Measurements from ENCODE around the gene DDOST. TPM values are rescaled to one million over a fixed set of nuclear protein-coding genes. Genes with fewer than 3 reads are reported as not detected.

Gene DDOST
- total RNA-seq, 3 donors from 2014 or later: 103 to 263 (median 159) TPM

DNA sequence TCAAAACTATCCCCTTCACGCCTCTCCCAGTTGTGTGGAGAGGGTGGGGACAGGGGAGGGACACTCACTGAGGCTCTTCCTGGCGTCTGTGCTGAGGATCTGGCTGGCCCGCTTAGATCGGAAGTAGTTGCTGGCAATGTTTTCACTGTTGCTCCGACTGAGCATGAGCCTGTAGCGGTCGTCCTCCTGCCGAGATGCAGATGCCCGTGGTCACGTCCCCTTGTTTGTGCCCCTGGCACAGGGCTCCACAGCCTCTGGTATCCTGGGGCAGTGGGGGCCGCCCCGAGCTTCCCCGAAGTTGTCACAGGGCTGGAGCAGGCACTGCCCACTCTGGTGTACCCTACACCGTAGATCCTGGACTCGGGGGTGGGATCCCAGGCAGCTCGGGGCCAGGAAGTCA is 5.0 kb upstream of the DDOST start:
- H3K36me3 ChIP-seq (ENCODE audit: low read depth): no peaks in the 10 kb centered on the region
- no peak overlapping the region for H3K4me3 ChIP-seq
- ATAC-seq (no peak), DNase-seq (no peak)
- TF ChIP-seq, protein P1, sequence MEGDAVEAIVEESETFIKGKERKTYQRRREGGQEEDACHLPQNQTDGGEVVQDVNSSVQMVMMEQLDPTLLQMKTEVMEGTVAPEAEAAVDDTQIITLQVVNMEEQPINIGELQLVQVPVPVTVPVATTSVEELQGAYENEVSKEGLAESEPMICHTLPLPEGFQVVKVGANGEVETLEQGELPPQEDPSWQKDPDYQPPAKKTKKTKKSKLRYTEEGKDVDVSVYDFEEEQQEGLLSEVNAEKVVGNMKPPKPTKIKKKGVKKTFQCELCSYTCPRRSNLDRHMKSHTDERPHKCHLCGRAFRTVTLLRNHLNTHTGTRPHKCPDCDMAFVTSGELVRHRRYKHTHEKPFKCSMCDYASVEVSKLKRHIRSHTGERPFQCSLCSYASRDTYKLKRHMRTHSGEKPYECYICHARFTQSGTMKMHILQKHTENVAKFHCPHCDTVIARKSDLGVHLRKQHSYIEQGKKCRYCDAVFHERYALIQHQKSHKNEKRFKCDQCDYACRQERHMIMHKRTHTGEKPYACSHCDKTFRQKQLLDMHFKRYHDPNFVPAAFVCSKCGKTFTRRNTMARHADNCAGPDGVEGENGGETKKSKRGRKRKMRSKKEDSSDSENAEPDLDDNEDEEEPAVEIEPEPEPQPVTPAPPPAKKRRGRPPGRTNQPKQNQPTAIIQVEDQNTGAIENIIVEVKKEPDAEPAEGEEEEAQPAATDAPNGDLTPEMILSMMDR (IDR thresholded peaks at IDR 0.05): no peak
- H3K4me1 ChIP-seq (ENCODE audit: low read depth): peaks cover 3% of the 10 kb centered on the region
- intact Hi-C loops (cut with DNase I, micrococcal nuclease): no loop called here
- no peaks in the 10 kb centered on the region for H3K9me3 ChIP-seq

DNA sequence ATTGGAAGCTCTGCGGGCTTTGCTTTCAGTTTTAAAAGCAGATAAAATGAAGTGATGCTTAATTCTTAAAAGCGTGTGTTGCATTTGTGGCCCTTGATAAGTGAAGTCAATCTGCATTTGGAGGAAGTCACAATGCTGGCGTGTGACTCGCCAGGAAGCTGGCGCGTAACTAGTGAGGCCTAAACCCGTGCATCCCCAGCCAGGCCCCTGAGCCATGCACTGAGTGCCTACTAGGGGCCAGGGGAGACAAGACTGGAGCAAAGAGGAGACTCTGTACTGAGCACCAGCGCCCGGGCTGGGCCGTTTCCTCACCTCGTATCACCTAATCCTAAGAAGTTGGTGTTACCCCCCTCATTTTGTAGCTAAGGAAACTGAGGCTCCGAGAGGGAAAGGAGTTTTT is 4.6 kb upstream of the DDOST start:
- DNase-seq (no peak), ATAC-seq (no peak)
- intact Hi-C loops (cut with DNase I, micrococcal nuclease): no loop called here

DNA sequence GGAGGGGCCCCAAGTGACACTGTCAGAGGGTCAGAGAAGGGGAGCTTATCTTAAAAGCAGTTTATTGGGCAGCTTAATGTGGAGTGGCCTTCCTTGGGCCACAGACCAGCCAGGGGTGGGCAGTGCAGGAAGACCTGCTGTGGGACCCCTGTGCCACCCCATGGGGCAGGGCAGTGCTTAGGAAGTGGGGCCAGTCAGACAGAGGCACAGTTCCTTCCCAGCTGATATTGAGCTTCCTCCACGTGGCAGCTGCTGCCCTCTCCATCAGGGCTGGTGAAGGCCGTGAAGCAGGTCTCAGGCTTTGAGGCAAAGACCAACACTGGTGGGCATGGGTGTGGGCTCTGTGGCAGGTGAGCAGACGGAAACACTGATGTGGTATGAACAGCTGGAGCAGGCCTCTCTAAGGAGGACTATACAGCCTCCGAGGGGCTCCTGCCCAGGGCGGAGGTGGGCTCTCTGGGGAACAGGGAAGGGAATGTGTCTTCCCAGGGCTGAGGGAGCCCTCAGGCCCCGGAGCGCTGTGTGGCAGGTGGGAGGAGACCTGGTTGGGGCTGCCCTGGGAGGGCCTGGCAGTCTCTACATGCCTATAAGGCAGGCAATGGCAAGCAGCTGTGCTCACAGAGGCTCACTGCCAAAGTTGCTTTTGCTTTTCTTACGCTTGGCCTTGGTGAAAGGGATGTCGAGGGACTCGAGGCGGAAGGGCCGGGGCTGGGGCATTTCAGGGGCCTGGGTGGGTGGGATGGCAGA is 3.0 kb upstream of the DDOST start:
- ATAC-seq (no peak), DNase-seq (peak in 1 of 3 donors; percentile 35)
- no peaks in the 10 kb centered on the region for H3K9me3 ChIP-seq
- TF ChIP-seq, protein P1 (IDR thresholded peaks at IDR 0.05): no peak
- no peak overlapping the region for H3K4me3 ChIP-seq
- peaks cover 14% of the 10 kb centered on the region for H3K4me1 ChIP-seq (ENCODE audit: low read depth)
- no peaks in the 10 kb centered on the region for H3K36me3 ChIP-seq (ENCODE audit: low read depth)
- intact Hi-C loops (cut with DNase I, micrococcal nuclease): no loop called here

More for the DNA sequence above, 4.6 kb upstream of the DDOST start:
- no peaks in the 10 kb centered on the region for H3K36me3 ChIP-seq (ENCODE audit: low read depth)
- peaks cover 3% of the 10 kb centered on the region for H3K4me1 ChIP-seq (ENCODE audit: low read depth)
- H3K9me3 ChIP-seq: no peaks in the 10 kb centered on the region
- TF ChIP-seq, protein P1 (IDR thresholded peaks at IDR 0.05): no peak
- H3K4me3 ChIP-seq: no peak overlapping the region

DNA sequence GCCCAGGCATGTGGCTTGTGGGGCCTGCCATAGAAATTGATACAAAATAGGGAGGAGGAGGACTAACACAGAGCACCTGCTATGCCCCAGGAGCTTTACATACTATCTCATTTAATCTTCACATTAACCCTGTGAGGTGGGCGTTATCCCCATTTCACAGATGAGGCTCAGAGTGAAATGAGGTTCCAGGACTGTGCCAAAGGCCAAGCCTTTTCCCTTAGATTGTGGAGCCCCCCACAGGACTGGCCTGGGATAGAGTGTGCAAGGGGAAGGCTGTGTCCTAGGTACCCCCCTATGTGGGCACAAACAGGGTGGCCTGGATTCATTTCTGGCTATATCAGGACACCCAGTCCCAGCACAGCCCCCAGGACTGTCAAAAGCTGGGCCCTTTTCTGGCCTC is 2.2 kb upstream of the DDOST start:
- intact Hi-C loops (cut with DNase I, micrococcal nuclease): no loop called here
- ATAC-seq: no peak

DNA sequence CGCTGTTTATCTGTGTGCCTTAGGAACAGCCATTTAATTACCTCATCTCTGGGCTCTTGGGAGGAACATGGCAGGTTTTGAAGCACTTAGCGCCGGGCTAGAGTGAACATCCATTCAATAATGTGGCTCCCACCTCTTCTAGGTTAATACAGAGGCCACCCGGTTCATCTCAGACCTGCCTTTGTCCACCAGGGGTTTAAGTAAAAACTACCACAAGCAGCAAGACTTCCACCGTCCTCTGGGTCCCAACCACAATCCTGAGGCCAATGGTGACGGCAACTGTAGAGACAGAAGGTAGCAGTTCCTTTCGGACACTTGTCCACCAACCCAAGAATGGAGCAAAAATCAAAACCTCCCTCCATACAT is 924 bp upstream of the DDOST start:
- TF ChIP-seq, protein P1 (IDR thresholded peaks at IDR 0.05): no peak
- Histone ChIP-seq H3K9me3 (no peaks in the 10 kb centered on the region), H3K36me3 (ENCODE audit: low read depth) (no peaks in the 10 kb centered on the region), H3K4me1 (ENCODE audit: low read depth) (peaks cover 14% of the 10 kb centered on the region), H3K4me3 (no peak overlapping the region)
- ATAC-seq (no peak), DNase-seq (no peak)
- intact Hi-C loops (cut with DNase I, micrococcal nuclease): no loop called here

More for the DNA sequence above, 2.2 kb upstream of the DDOST start:
- no peaks in the 10 kb centered on the region for H3K9me3 ChIP-seq
- no peaks in the 10 kb centered on the region for H3K36me3 ChIP-seq (ENCODE audit: low read depth)
- TF ChIP-seq, protein P1 (IDR thresholded peaks at IDR 0.05): no peak
- peaks cover 14% of the 10 kb centered on the region for H3K4me1 ChIP-seq (ENCODE audit: low read depth)
- H3K4me3 ChIP-seq: no peak overlapping the region
- no peak for DNase-seq
